GM10248 (cell line): ENCODE data around the gene RNF123.

Experiments
- CTCF ChIA-PET: fragments of 300-600 bp; sonication (Branson Sonifier 250); formaldehyde crosslinking; extraction: SDS; loops from one replicate; lab custom pipeline; 2021; ENCODE audit warnings: antibody characterized with exemption; lab: Yijun Ruan, JAX
- POLR2A ChIA-PET: fragments of 350-650 bp; sonication (Branson Sonifier 250); formaldehyde crosslinking; extraction: SDS; loops from one replicate; lab custom pipeline; 2020; ENCODE audit warnings: antibody characterized with exemption; lab: Yijun Ruan, JAX
- DNase-seq: peaks from one replicate; pipeline ENCODE4 v3.0.0; 2012; ENCODE audit errors: extremely low spot score
- TF ChIP-seq, protein P1 (sequence below): IDR thresholded peaks from 2 replicates; pipeline ENCODE4 v1.5.1; 2012; ENCODE audit warnings: mild to moderate bottlenecking, low read depth; ENCODE audit errors: extremely low read depth, missing control alignments, control extremely low read depth

Gene RNF123

GRCh38 chr3:49652903-49653415 lies 36.4 kb upstream of the RNF123 start:
- ChIA-PET POLR2A (no interaction called here), CTCF (interaction anchor here (0.8 to 1.8 kb wide), 4 partner anchors 13 to 114 kb away, joined by 3 to 9 read pairs (median 6); no protein-coding TSS in a partner anchor)
- no peak for DNase-seq
- TF ChIP-seq, protein P1, sequence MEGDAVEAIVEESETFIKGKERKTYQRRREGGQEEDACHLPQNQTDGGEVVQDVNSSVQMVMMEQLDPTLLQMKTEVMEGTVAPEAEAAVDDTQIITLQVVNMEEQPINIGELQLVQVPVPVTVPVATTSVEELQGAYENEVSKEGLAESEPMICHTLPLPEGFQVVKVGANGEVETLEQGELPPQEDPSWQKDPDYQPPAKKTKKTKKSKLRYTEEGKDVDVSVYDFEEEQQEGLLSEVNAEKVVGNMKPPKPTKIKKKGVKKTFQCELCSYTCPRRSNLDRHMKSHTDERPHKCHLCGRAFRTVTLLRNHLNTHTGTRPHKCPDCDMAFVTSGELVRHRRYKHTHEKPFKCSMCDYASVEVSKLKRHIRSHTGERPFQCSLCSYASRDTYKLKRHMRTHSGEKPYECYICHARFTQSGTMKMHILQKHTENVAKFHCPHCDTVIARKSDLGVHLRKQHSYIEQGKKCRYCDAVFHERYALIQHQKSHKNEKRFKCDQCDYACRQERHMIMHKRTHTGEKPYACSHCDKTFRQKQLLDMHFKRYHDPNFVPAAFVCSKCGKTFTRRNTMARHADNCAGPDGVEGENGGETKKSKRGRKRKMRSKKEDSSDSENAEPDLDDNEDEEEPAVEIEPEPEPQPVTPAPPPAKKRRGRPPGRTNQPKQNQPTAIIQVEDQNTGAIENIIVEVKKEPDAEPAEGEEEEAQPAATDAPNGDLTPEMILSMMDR = no peak

- no peak for DNase-seq
- TF ChIP-seq, protein P1 = no peak
- ChIA-PET CTCF (interaction anchor here (1.5 to 1.8 kb wide), 2 partner anchors 19 to 114 kb away, joined by 8 to 9 read pairs; no protein-coding TSS in a partner anchor), POLR2A (no interaction called here)
Observed at GRCh38 chr3:49653621-49654020, 35.7 kb upstream of the RNF123 start.

GRCh38 chr3:49654176-49654825 lies 35.1 kb upstream of the RNF123 start:
- ChIA-PET CTCF (interaction anchor here (1.2 to 1.8 kb wide), 5 partner anchors 17 to 115 kb away, joined by 3 to 9 read pairs (median 4); no protein-coding TSS in a partner anchor), POLR2A (no interaction called here)
- no peak for DNase-seq
- TF ChIP-seq, protein P1 = no peak

DNA sequence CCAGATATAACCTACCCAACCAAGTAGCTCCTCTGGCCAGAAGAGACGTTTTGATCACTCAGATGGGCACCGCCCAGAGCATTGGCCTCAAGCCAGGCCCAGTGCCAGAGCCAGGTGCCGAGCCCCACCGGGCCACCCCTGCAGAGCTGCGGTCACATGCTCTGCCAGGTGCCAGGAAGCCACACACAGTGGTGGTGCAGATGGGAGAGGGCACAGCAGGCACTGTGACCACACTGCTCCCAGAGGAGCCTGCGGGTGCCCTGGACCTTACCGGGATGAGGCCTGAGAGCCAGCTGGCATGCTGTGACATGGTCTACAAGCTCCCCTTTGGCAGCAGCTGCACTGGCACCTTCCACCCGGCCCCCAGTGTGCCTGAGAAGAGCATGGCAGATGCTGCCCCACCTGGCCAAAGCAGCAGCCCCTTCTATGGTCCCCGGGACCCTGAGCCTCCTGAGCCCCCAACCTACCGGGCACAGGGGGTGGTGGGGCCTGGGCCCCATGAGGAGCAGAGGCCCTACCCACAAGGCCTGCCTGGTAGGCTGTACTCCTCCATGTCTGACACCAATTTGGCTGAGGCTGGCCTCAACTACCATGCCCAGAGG lies 34.3 kb upstream of the RNF123 start:
- DNase-seq = no peak
- TF ChIP-seq, protein P1 = no peak
- ChIA-PET CTCF (interaction anchor here (1.2 to 1.5 kb wide), 4 partner anchors 9 to 115 kb away, joined by 3 to 4 read pairs (median 4); no protein-coding TSS in a partner anchor), POLR2A (no interaction called here)

GRCh38 chr3:49655731-49656285 lies 33.5 kb upstream of the RNF123 start:
- DNase-seq = no peak
- TF ChIP-seq, protein P1 = no peak
- ChIA-PET CTCF (interaction anchor here (1.2 to 1.5 kb wide), 5 partner anchors 8 to 116 kb away, joined by 3 to 6 read pairs (median 4); no protein-coding TSS in a partner anchor), POLR2A (interaction anchor here (0.5 kb wide), 1 partner anchor 177 kb away, joined by 4 read pairs; no protein-coding TSS in a partner anchor)

- POLR2A ChIA-PET = no interaction called here
- no peak for DNase-seq
- CTCF ChIA-PET = interaction anchor here (1.3 kb wide), 1 partner anchor 117 kb away, joined by 6 read pairs; no protein-coding TSS in a partner anchor
- TF ChIP-seq, protein P1 = peak; percentile 8
Observed at GRCh38 chr3:49656541-49657112, 32.7 kb upstream of the RNF123 start.
